GM23338 (cell line): ENCODE measurements around the gene PCNX3. TPM values are rescaled to one million over a fixed set of nuclear protein-coding genes. Genes with fewer than 3 reads are reported as not detected.

Experiments used
- ATAC-seq: fragments of 200-7000 bp; cut with Tn5 transposase; 3 replicates; pipeline ENCODE4 v1.9.1; 2020
- DNase-seq: peaks from one replicate; pipeline ENCODE4 v3.0.0-alpha.2; 2015; ENCODE audit warnings: low spot score
- H2AFZ ChIP-seq: fragments of 200-600 bp; sonication (generic); 2 replicates; pipeline ENCODE4 v1.8.0; 2016; ENCODE audit warnings: antibody characterized with exemption, mild to moderate bottlenecking, moderate library complexity
- H3F3A ChIP-seq: fragments of 200-600 bp; sonication (generic); replicated peaks from 2 replicates; pipeline ENCODE4 v1.8.0; 2017; ENCODE audit warnings: antibody characterized with exemption, mixed run types, low read depth
- H3K27ac ChIP-seq: fragments of 200-600 bp; sonication (generic); 2 replicates; pipeline ENCODE4 v1.6.1; 2016; ENCODE audit warnings: low read depth
- H3K27me3 ChIP-seq: fragments of 200-600 bp; sonication (generic); 2 replicates; pipeline ENCODE4 v1.8.0; 2016; ENCODE audit warnings: mild to moderate bottlenecking, mixed run types, moderate library complexity; ENCODE audit not compliant: insufficient read depth
- H3K36me3 ChIP-seq: fragments of 200-600 bp; sonication (generic); 2 replicates; pipeline ENCODE4 v1.8.0; 2016; ENCODE audit warnings: mild to moderate bottlenecking; ENCODE audit not compliant: insufficient read depth
- H3K4me1 ChIP-seq: fragments of 200-600 bp; sonication (generic); 2 replicates; pipeline ENCODE4 v1.8.0; 2016; ENCODE audit warnings: mild to moderate bottlenecking, moderate library complexity; ENCODE audit not compliant: insufficient read depth
- H3K4me2 ChIP-seq: fragments of 200-600 bp; sonication (generic); 2 replicates; pipeline ENCODE4 v1.7.1; 2017; ENCODE audit warnings: mixed run types
- H3K4me3 ChIP-seq: fragments of 200-600 bp; sonication (generic); 2 replicates; pipeline ENCODE4 v1.6.1; 2016; ENCODE audit warnings: mixed run types
- H3K79me2 ChIP-seq: fragments of 200-600 bp; sonication (generic); replicated peaks from 2 replicates; pipeline ENCODE4 v1.8.0; 2017; ENCODE audit warnings: mild to moderate bottlenecking; ENCODE audit not compliant: insufficient read depth
- H3K9me2 ChIP-seq: fragments of 200-600 bp; sonication (generic); 2 replicates; pipeline ENCODE4 v1.8.0; 2017; ENCODE audit not compliant: insufficient read depth
- H4K20me1 ChIP-seq: fragments of 200-600 bp; sonication (generic); replicated peaks from 2 replicates; pipeline ENCODE4 v1.8.0; 2017; ENCODE audit warnings: mild to moderate bottlenecking; ENCODE audit not compliant: insufficient read depth
- H3K27ac Mint-ChIP-seq: 2 replicates; pipeline ENCODE4 v1.8.0; 2020; ENCODE audit warnings: inconsistent platforms, mild to moderate bottlenecking, moderate library complexity, mixed read lengths
- H3K27me3 Mint-ChIP-seq: 3 replicates; pipeline ENCODE4 v1.8.0; 2022; ENCODE audit warnings: low read depth, mild to moderate bottlenecking, moderate library complexity, mixed read lengths, inconsistent platforms; ENCODE audit not compliant: insufficient read depth, poor library complexity
- H3K36me3 Mint-ChIP-seq: 3 replicates; pipeline ENCODE4 v1.8.0; 2021; ENCODE audit warnings: low read depth, mild to moderate bottlenecking, inconsistent platforms, moderate library complexity, mixed read lengths
- H3K4me1 Mint-ChIP-seq: 3 replicates; pipeline ENCODE4 v1.8.0; 2020; ENCODE audit warnings: mild to moderate bottlenecking, inconsistent platforms, mixed read lengths
- H3K4me3 Mint-ChIP-seq: 3 replicates; pipeline ENCODE4 v1.8.0; 2021; ENCODE audit warnings: moderate library complexity, mild to moderate bottlenecking, inconsistent platforms, mixed read lengths
- H3K9me3 Mint-ChIP-seq: 3 replicates; pipeline ENCODE4 v1.8.0; 2020; ENCODE audit warnings: moderate library complexity, mild to moderate bottlenecking, inconsistent platforms, mixed read lengths
- CTCF ChIP-seq, 2 experiments: fragments of 200-600 bp in 1 of 2; sonication (generic) in 1 of 2; conservative IDR thresholded peaks; 2 replicates each; pipeline versions ENCODE4 v1.5.1 to v1.6.1; 2016 to 2017; ENCODE audit warnings: antibody characterized with exemption in 2 of 2, low read depth in 2 of 2, mild to moderate bottlenecking in 2 of 2, moderate library complexity in 1 of 2
- ETS1 ChIP-seq: IDR thresholded peaks from 2 replicates; pipeline ENCODE4 v1.6.1; 2016; ENCODE audit warnings: antibody characterized with exemption
- NANOG ChIP-seq: IDR thresholded peaks from 2 replicates; pipeline ENCODE4 v1.6.1; 2016; ENCODE audit warnings: antibody characterized with exemption, borderline replicate concordance
- POLR2AphosphoS5 ChIP-seq: IDR thresholded peaks from 2 replicates; pipeline ENCODE4 v1.6.1; 2016; ENCODE audit warnings: antibody characterized with exemption, low read depth
- REST ChIP-seq: IDR thresholded peaks from one replicate; pipeline ENCODE4 v1.6.1; 2018; ENCODE audit warnings: antibody characterized with exemption; ENCODE audit not compliant: unreplicated experiment
- STAT1 ChIP-seq: IDR thresholded peaks from one replicate; pipeline ENCODE4 v1.6.1; 2016; ENCODE audit warnings: antibody characterized with exemption; ENCODE audit not compliant: unreplicated experiment
- ZNF114 ChIP-seq: fragments of 250-450 bp; sonication (Bioruptor Pico); IDR thresholded peaks from 2 replicates; pipeline ENCODE4 v1.5.0; 2020; ENCODE audit warnings: mild to moderate bottlenecking, moderate library complexity
- ZNF331 ChIP-seq: fragments of 250-450 bp; sonication (Bioruptor Pico); IDR thresholded peaks from 2 replicates; pipeline ENCODE4 v1.5.0; 2020; ENCODE audit warnings: low read depth, mild to moderate bottlenecking, moderate library complexity
- polyA plus RNA-seq: library from polyadenylated mRNA; unstranded; fragments of >200 nt; fragmentation: Nextera tagmentation; extraction: Ambion mirVana; gene quantifications from 2 replicates; pipeline ENCODE4 v1.2.1, GENCODE V29; 2016
- total RNA-seq: library from RNA; depleted of rRNA; stranded (reverse); fragments of >200 nt; shearing (Covaris generic); gene quantifications from 2 replicates; pipeline ENCODE4 v1.2.3, GENCODE V29; 2014

PCNX3 gene
- total and polyA plus RNA-seq, 2 experiments from 2014 or later, result 8.7 to 52.2 TPM

- Mint-ChIP-seq H3K27me3 (peaks cover 7% of the 10 kb centered on the region), H3K4me3 (no peak overlapping the region), H3K4me1 (peaks cover 4% of the 10 kb centered on the region), H3K36me3 (peaks cover 68% of the 10 kb centered on the region), H3K27ac (no peak overlapping the region), H3K9me3 (no peaks in the 10 kb centered on the region)
- no peak for TF ChIP-seq NANOG
- TF ChIP-seq POLR2AphosphoS5, result no peak
- no peak for TF ChIP-seq REST
- TF ChIP-seq STAT1, result no peak
- TF ChIP-seq ETS1, result no peak
- no peak for TF ChIP-seq ZNF114
- no peak for TF ChIP-seq ZNF331 (CRISPR knock-in tag)
- TF ChIP-seq CTCF (conservative IDR thresholded peaks at IDR 0.05; ENCODE audit: low read depth in 2 of 2), result no peak
- DNase-seq (no peak), ATAC-seq (no peak)
- Histone ChIP-seq H3K4me2 (no peak overlapping the region), H3K4me3 (no peak overlapping the region), H3K9me2 (no peaks in the 10 kb centered on the region), H3F3A (peaks cover 9% of the 10 kb centered on the region), H3K4me1 (peaks cover 4% of the 10 kb centered on the region), H3K27ac (no peak overlapping the region), H3K36me3 (peaks cover 20% of the 10 kb centered on the region; the same call in 1 of the 2 replicates), H4K20me1 (peaks cover 5% of the 10 kb centered on the region; the same call in 1 of the 2 replicates), H3K27me3 (no peaks in the 10 kb centered on the region), H3K79me2 (peaks cover 14% of the 10 kb centered on the region), H2AFZ (no peak overlapping the region)
Measured at GRCh38 chr11:65658174-65659021, 42.8 kb downstream of the PCNX3 start.
